ENCODE data around the gene SLCO3A1. TPM values are rescaled to one million over a fixed set of nuclear protein-coding genes. Genes with fewer than 3 reads are reported as not detected.
A peak's percentile ranks its signal among the peaks of the same experiment; 100 is the strongest.

The SLCO3A1 gene
- total RNA-seq, 1 experiment from 2014 or later, result 10.1 TPM

DNA sequence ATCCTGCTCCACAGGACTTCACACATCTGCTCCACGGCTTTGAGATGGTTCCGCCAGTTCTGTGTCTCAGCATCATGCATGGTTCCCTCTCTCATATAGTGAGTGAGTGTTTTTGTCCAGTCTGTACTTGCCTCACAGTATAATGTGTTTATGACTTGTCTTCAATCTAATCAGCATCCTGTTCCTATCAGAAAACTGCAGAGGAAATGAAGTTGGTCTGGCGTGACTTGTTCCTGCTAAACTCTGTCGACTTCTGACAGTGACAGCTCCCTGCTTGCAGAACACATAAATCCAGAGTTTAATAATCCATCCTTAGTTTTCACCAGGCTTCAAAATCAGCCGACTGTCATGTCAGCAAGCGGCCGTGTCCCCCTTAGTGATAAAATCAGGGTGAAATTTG lies 222.3 kb downstream of the SLCO3A1 start:
- Mint-ChIP-seq H3K4me3 (ENCODE audit: unreplicated experiment) (no peak overlapping the region), H3K27me3 (ENCODE audit: insufficient read depth, unreplicated experiment) (no peaks in the 10 kb centered on the region), H3K9me3 (ENCODE audit: unreplicated experiment) (no peaks in the 10 kb centered on the region), H3K4me1 (ENCODE audit: insufficient read depth, unreplicated experiment) (peaks cover 6% of the 10 kb centered on the region), H3K27ac (ENCODE audit: low read depth, unreplicated experiment) (peak overlapping the region; percentile 32), H3K36me3 (ENCODE audit: insufficient read depth, unreplicated experiment) (no peaks in the 10 kb centered on the region)
- intact Hi-C loops (cut with micrococcal nuclease), result loop anchor here (5.0 kb wide), 1 partner anchor 103 kb away; no protein-coding TSS in a partner anchor
- ChIA-PET CTCF (interaction anchor here (0.6 to 7.2 kb wide), 7 partner anchors 14 to 775 kb away, joined by 3 to 105 read pairs (median 5); no protein-coding TSS in a partner anchor), POLR2A (no interaction called here)
- no peak for DNase-seq (ENCODE audit: unreplicated experiment)
- BruUV-seq (replicated peaks), result no TSS peak
- TF ChIP-seq, protein P1, sequence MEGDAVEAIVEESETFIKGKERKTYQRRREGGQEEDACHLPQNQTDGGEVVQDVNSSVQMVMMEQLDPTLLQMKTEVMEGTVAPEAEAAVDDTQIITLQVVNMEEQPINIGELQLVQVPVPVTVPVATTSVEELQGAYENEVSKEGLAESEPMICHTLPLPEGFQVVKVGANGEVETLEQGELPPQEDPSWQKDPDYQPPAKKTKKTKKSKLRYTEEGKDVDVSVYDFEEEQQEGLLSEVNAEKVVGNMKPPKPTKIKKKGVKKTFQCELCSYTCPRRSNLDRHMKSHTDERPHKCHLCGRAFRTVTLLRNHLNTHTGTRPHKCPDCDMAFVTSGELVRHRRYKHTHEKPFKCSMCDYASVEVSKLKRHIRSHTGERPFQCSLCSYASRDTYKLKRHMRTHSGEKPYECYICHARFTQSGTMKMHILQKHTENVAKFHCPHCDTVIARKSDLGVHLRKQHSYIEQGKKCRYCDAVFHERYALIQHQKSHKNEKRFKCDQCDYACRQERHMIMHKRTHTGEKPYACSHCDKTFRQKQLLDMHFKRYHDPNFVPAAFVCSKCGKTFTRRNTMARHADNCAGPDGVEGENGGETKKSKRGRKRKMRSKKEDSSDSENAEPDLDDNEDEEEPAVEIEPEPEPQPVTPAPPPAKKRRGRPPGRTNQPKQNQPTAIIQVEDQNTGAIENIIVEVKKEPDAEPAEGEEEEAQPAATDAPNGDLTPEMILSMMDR (IDR thresholded peaks at IDR 0.05; ENCODE audit: unreplicated experiment), result no peak

DNA sequence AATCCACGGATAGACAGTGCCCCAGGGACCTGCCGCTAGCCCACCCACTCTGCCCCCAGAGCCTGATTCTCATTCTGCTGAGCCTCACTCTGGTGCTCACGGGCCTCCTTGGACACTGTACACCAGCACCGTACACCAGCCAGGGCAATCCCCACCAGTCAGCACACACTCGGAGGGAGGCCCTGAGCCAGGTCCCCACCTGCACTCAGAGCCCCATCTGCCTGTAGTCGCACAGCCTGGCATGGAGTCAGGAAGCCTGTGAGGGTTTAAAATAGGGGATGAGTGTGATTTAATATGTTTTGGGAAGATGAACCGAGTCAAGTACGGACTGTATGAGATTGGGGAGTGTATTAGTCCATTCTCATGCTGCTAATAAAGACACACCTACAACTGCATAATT lies 223.0 kb downstream of the SLCO3A1 start:
- H3K4me3 Mint-ChIP-seq (ENCODE audit: unreplicated experiment), result no peak overlapping the region
- no peaks in the 10 kb centered on the region for H3K27me3 Mint-ChIP-seq (ENCODE audit: insufficient read depth, unreplicated experiment)
- intact Hi-C loops (cut with micrococcal nuclease), result loop anchor here (5.0 kb wide), 1 partner anchor 104 kb away; no protein-coding TSS in a partner anchor

DNA sequence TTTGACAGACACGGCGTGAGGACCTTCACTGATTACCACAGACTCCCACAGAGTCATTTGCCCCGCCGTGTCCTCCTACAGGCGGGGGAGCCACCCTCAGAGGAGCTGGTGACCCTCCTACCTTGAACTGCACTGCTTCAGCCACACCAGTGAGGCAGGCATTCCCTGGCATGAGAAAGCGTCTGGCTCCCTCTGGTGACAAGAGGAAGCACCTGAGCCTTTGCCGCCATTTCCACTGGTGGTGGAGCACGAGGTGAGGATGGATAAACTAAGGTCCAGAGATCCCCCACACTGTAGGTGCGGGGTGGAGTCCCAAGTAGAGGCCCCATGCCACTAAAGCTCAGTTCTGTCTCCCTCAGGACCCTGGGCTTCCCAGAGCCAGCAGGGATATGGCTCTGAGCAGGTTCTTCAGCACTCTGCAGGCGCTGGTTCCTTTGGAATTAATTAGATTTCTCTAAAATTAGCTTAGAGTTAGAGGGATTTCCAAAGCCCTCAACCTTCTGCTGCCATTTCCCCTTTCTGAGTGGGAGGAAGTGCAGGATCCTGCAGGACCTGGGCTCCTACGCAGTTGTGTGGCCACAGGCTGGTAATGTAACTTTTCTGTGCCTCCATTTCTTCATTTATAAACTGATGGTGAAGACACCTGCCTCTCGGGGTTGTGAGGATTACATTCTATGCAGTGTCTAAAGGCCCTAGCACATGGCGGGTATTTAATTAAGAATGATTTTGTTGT lies 224.0 kb downstream of the SLCO3A1 start:
- peak; percentile 79 for DNase-seq (ENCODE audit: unreplicated experiment)

More for the DNA sequence above, 223.0 kb downstream of the SLCO3A1 start:
- POLR2A ChIA-PET, result no interaction called here
- CTCF ChIA-PET, result interaction anchor here (0.6 to 7.2 kb wide), 14 partner anchors 9 to 794 kb away, joined by 3 to 105 read pairs (median 6); no protein-coding TSS in a partner anchor
- no peak for DNase-seq (ENCODE audit: unreplicated experiment)
- BruUV-seq (replicated peaks), result no TSS peak
- H3K36me3 Mint-ChIP-seq (ENCODE audit: insufficient read depth, unreplicated experiment), result no peaks in the 10 kb centered on the region
- no peak overlapping the region for H3K27ac Mint-ChIP-seq (ENCODE audit: low read depth, unreplicated experiment)
- peaks cover 6% of the 10 kb centered on the region for H3K4me1 Mint-ChIP-seq (ENCODE audit: insufficient read depth, unreplicated experiment)
- no peaks in the 10 kb centered on the region for H3K9me3 Mint-ChIP-seq (ENCODE audit: unreplicated experiment)
- TF ChIP-seq, protein P1 (IDR thresholded peaks at IDR 0.05; ENCODE audit: unreplicated experiment), result no peak

More for the DNA sequence above, 224.0 kb downstream of the SLCO3A1 start:
- Mint-ChIP-seq H3K4me3 (ENCODE audit: unreplicated experiment) (no peak overlapping the region), H3K4me1 (ENCODE audit: insufficient read depth, unreplicated experiment) (peaks cover 6% of the 10 kb centered on the region), H3K36me3 (ENCODE audit: insufficient read depth, unreplicated experiment) (no peaks in the 10 kb centered on the region), H3K27ac (ENCODE audit: low read depth, unreplicated experiment) (no peak overlapping the region), H3K27me3 (ENCODE audit: insufficient read depth, unreplicated experiment) (no peaks in the 10 kb centered on the region), H3K9me3 (ENCODE audit: unreplicated experiment) (no peaks in the 10 kb centered on the region)
- TF ChIP-seq, protein P1 (IDR thresholded peaks at IDR 0.05; ENCODE audit: unreplicated experiment), result peak; percentile 83
- CTCF ChIA-PET, result interaction anchor here (0.5 to 7.2 kb wide), 48 partner anchors 9 to 1894 kb away, joined by 3 to 105 read pairs (median 4); partner anchors contain the start of gene SLCO3A1
- POLR2A ChIA-PET, result interaction anchor here (0.6 to 1.5 kb wide), 5 partner anchors 84 to 225 kb away, joined by 3 to 5 read pairs (median 3); partner anchors contain the start of gene SLCO3A1
- intact Hi-C loops (cut with micrococcal nuclease), result loop anchor here (1.0 to 5.0 kb wide), 5 partner anchors 105 to 774 kb away; partner anchors contain the start of gene SLCO3A1
- no TSS peak for BruUV-seq (replicated peaks)
